Suprapubic skin (tissue), 4 donors: Measurements from ENCODE around the gene NOX3. TPM values are rescaled to one million over a fixed set of nuclear protein-coding genes. Genes with fewer than 3 reads are reported as not detected.
"Not testable (repeated sequence)": the region's sequence is repeated elsewhere in the genome, so short reads cannot be mapped to it uniquely, and the experiment has no call there.

Experiments used
- DNase-seq, 2 donors: peaks; one replicate each; pipeline ENCODE4 v3.0.0-alpha.2; 2019; ENCODE audit warnings: low spot score in 2 of 2
- H3K27ac ChIP-seq: fragments of 200-600 bp; sonication (generic); one replicate; pipeline ENCODE4 v1.5.1; 2019
- H3K27me3 ChIP-seq: fragments of 200-600 bp; sonication (generic); one replicate; pipeline ENCODE4 v1.5.1; 2019
- H3K36me3 ChIP-seq: fragments of 200-600 bp; sonication (generic); one replicate; pipeline ENCODE4 v1.5.1; 2019
- H3K4me1 ChIP-seq: fragments of 200-600 bp; sonication (generic); one replicate; pipeline ENCODE4 v1.5.1; 2019
- H3K4me3 ChIP-seq: fragments of 200-600 bp; sonication (generic); one replicate; pipeline ENCODE4 v1.5.1; 2019; ENCODE audit warnings: mild to moderate bottlenecking
- H3K9me3 ChIP-seq: fragments of 200-600 bp; sonication (generic); one replicate; pipeline ENCODE4 v1.5.1; 2019
- CTCF ChIP-seq, 2 donors: fragments of 200-600 bp in 1 of 2; fragments of 450-650 bp in 1 of 2; sonication (generic) in 1 of 2; IDR thresholded peaks; one replicate each; pipeline ENCODE4 v1.5.1; 2016 to 2019; ENCODE audit warnings: antibody characterized with exemption in 2 of 2, mild to moderate bottlenecking in 1 of 2, moderate library complexity in 1 of 2
- EP300 ChIP-seq: sonication (generic); formaldehyde crosslinking; IDR thresholded peaks from one replicate; pipeline ENCODE4 v1.6.1; 2017; ENCODE audit warnings: antibody characterized with exemption
- POLR2A ChIP-seq, 2 donors: fragments of 450-650 bp; IDR thresholded peaks; one replicate each; pipeline ENCODE4 v1.6.1; 2017; ENCODE audit warnings: antibody characterized with exemption in 2 of 2, mild to moderate bottlenecking in 2 of 2, moderate library complexity in 2 of 2
- POLR2AphosphoS5 ChIP-seq, 3 donors: sonication (generic); formaldehyde crosslinking; IDR thresholded peaks; one replicate each; pipeline ENCODE4 v1.6.1; 2017; ENCODE audit warnings: antibody characterized with exemption in 3 of 3
- WGBS: methylation state at CpG from one replicate; pipeline ENCODE4 v1.1.5; 2018; 5-methylcytosine and 5-hydroxymethylcytosine counted together
- total RNA-seq, 4 donors: library from RNA; depleted of rRNA; stranded (reverse); fragments of >200 nt; gene quantifications; one replicate each; pipeline ENCODE4 v1.1.0, GENCODE V29; 2016

NOX3 gene
- total RNA-seq, 4 donors from 2014 or later: not detected

GRCh38 chr6:155483858-155484257 lies 28.2 kb upstream of the NOX3 start:
- DNase-seq: no peak
- no peaks in the 10 kb centered on the region for H3K9me3 ChIP-seq
- H3K27ac ChIP-seq: no peak overlapping the region
- H3K27me3 ChIP-seq: no peaks in the 10 kb centered on the region
- TF ChIP-seq POLR2AphosphoS5 (IDR thresholded peaks at IDR 0.05) (no peak), POLR2A (IDR thresholded peaks at IDR 0.05) (no peak), EP300 (no peak), CTCF (IDR thresholded peaks at IDR 0.05) (no peak)
- peaks cover 3% of the 10 kb centered on the region for H3K4me1 ChIP-seq
- WGBS: 11% methylated on average over 1 of the region's 1 CpG
- H3K4me3 ChIP-seq: no peak overlapping the region
- H3K36me3 ChIP-seq: no peaks in the 10 kb centered on the region

GRCh38 chr6:155481215-155481614 lies 25.6 kb upstream of the NOX3 start:
- WGBS: 54% methylated on average over 3 of the region's 3 CpGs
- TF ChIP-seq EP300: no peak
- TF ChIP-seq CTCF (IDR thresholded peaks at IDR 0.05): no peak
- TF ChIP-seq POLR2AphosphoS5 (IDR thresholded peaks at IDR 0.05): no peak
- TF ChIP-seq POLR2A (IDR thresholded peaks at IDR 0.05): no peak
- Histone ChIP-seq H3K4me1 (peaks cover 3% of the 10 kb centered on the region), H3K9me3 (no peaks in the 10 kb centered on the region), H3K36me3 (no peaks in the 10 kb centered on the region), H3K27me3 (no peaks in the 10 kb centered on the region), H3K4me3 (no peak overlapping the region), H3K27ac (no peak overlapping the region)
- DNase-seq: no peak

GRCh38 chr6:155473741-155474140 lies 18.1 kb upstream of the NOX3 start:
- 86% methylated on average over 8 of the region's 8 CpGs for WGBS
- TF ChIP-seq EP300 (no peak), CTCF (IDR thresholded peaks at IDR 0.05) (no peak), POLR2A (IDR thresholded peaks at IDR 0.05) (no peak), POLR2AphosphoS5 (IDR thresholded peaks at IDR 0.05) (no peak)
- Histone ChIP-seq H3K4me1 (no peaks in the 10 kb centered on the region), H3K4me3 (no peak overlapping the region), H3K27ac (no peak overlapping the region), H3K9me3 (no peaks in the 10 kb centered on the region), H3K36me3 (no peaks in the 10 kb centered on the region), H3K27me3 (no peaks in the 10 kb centered on the region)
- no peak for DNase-seq

GRCh38 chr6:155472886-155473285 lies 17.2 kb upstream of the NOX3 start:
- no peak overlapping the region for H3K4me3 ChIP-seq
- WGBS: 30% methylated on average over 1 of the region's 1 CpG
- H3K9me3 ChIP-seq: no peaks in the 10 kb centered on the region
- no peak overlapping the region for H3K27ac ChIP-seq
- TF ChIP-seq POLR2A (IDR thresholded peaks at IDR 0.05) (no peak), CTCF (IDR thresholded peaks at IDR 0.05) (no peak), EP300 (no peak), POLR2AphosphoS5 (IDR thresholded peaks at IDR 0.05) (no peak)
- H3K27me3 ChIP-seq: no peaks in the 10 kb centered on the region
- H3K36me3 ChIP-seq: no peaks in the 10 kb centered on the region
- no peak for DNase-seq
- no peaks in the 10 kb centered on the region for H3K4me1 ChIP-seq

- not testable (repeated sequence) for H3K4me3 ChIP-seq, H3K9me3 ChIP-seq, H3K36me3 ChIP-seq, H3K27me3 ChIP-seq, DNase-seq, H3K27ac ChIP-seq, H3K4me1 ChIP-seq
- 84% methylated on average over 5 of the region's 5 CpGs for WGBS
These were observed 15.5 kb upstream of the NOX3 start for GRCh38 chr6:155470979-155471616.

GRCh38 chr6:155468543-155468942 lies 12.9 kb upstream of the NOX3 start:
- not testable (repeated sequence) for H3K9me3 ChIP-seq, H3K36me3 ChIP-seq, H3K4me1 ChIP-seq, H3K27me3 ChIP-seq, DNase-seq, H3K4me3 ChIP-seq, H3K27ac ChIP-seq
- WGBS: 79% methylated on average over 3 of the region's 3 CpGs
